Measurements from ENCODE around the gene DNAJC11.

The DNAJC11 gene

GRCh38 chr1:6628971-6629479 lies 72.6 kb downstream of the DNAJC11 start:
- H3K79me2 ChIP-seq, result peaks cover 20% of the 10 kb centered on the region
- H3K4me2 ChIP-seq (ENCODE audit: low read length), result no peak overlapping the region
- peaks cover 6% of the 10 kb centered on the region for H3K4me1 ChIP-seq
- H3K27me3 ChIP-seq (ENCODE audit: control insufficient read depth, insufficient read depth, low read length), result no peaks in the 10 kb centered on the region
- no peaks in the 10 kb centered on the region for H3K36me3 ChIP-seq (ENCODE audit: control insufficient read depth, insufficient read depth, low read length)
- no peak overlapping the region for H3K4me3 ChIP-seq (ENCODE audit: low read depth, low read length)
- no peak for TF ChIP-seq CTCF (IDR thresholded peaks at IDR 0.05)
- H3K27ac ChIP-seq, result no peak overlapping the region
- no peak overlapping the region for H3K9ac ChIP-seq
- H2AFZ ChIP-seq, result no peak overlapping the region
- H3K9me3 ChIP-seq (ENCODE audit: control insufficient read depth, low read length), result no peaks in the 10 kb centered on the region

GRCh38 chr1:6627841-6628545 lies 73.6 kb downstream of the DNAJC11 start:
- no peaks in the 10 kb centered on the region for H3K36me3 ChIP-seq (ENCODE audit: control insufficient read depth, insufficient read depth, low read length)
- H3K9ac ChIP-seq, result no peak overlapping the region
- no peak overlapping the region for H3K4me2 ChIP-seq (ENCODE audit: low read length)
- H2AFZ ChIP-seq, result no peak overlapping the region
- H3K79me2 ChIP-seq, result peaks cover 20% of the 10 kb centered on the region
- peaks cover 13% of the 10 kb centered on the region for H3K4me1 ChIP-seq
- H3K27ac ChIP-seq, result no peak overlapping the region
- no peaks in the 10 kb centered on the region for H3K27me3 ChIP-seq (ENCODE audit: control insufficient read depth, insufficient read depth, low read length)
- no peak for TF ChIP-seq CTCF (IDR thresholded peaks at IDR 0.05)
- no peaks in the 10 kb centered on the region for H3K9me3 ChIP-seq (ENCODE audit: control insufficient read depth, low read length)
- no peak overlapping the region for H3K4me3 ChIP-seq (ENCODE audit: low read depth, low read length)

- peaks cover 19% of the 10 kb centered on the region for H3K4me1 ChIP-seq
- H3K27ac ChIP-seq, result no peak overlapping the region
- H3K4me3 ChIP-seq (ENCODE audit: low read depth, low read length), result no peak overlapping the region
- no peaks in the 10 kb centered on the region for H3K36me3 ChIP-seq (ENCODE audit: control insufficient read depth, insufficient read depth, low read length)
- no peak overlapping the region for H2AFZ ChIP-seq
- TF ChIP-seq CTCF (IDR thresholded peaks at IDR 0.05), result no peak
- no peak overlapping the region for H3K9ac ChIP-seq
- peaks cover 20% of the 10 kb centered on the region for H3K79me2 ChIP-seq
- H3K4me2 ChIP-seq (ENCODE audit: low read length), result no peak overlapping the region
- no peaks in the 10 kb centered on the region for H3K27me3 ChIP-seq (ENCODE audit: control insufficient read depth, insufficient read depth, low read length)
- no peaks in the 10 kb centered on the region for H3K9me3 ChIP-seq (ENCODE audit: control insufficient read depth, low read length)
These were observed 74.6 kb downstream of the DNAJC11 start for GRCh38 chr1:6627031-6627430.

- Histone ChIP-seq H3K9ac (no peak overlapping the region), H3K79me2 (peaks cover 20% of the 10 kb centered on the region), H3K9me3 (ENCODE audit: control insufficient read depth, low read length) (no peaks in the 10 kb centered on the region), H3K4me2 (ENCODE audit: low read length) (peak overlapping the region; percentile 84), H2AFZ (peak overlapping the region; percentile 69), H3K4me3 (ENCODE audit: low read depth, low read length) (peak overlapping the region; percentile 68), H3K36me3 (ENCODE audit: control insufficient read depth, insufficient read depth, low read length) (no peaks in the 10 kb centered on the region), H3K27me3 (ENCODE audit: control insufficient read depth, insufficient read depth, low read length) (no peaks in the 10 kb centered on the region), H3K4me1 (peaks cover 22% of the 10 kb centered on the region), H3K27ac (peak overlapping the region; percentile 24)
- no peak for TF ChIP-seq CTCF (IDR thresholded peaks at IDR 0.05)
These were observed 75.9 kb downstream of the DNAJC11 start for GRCh38 chr1:6625584-6626149.
